NCI-H1930 (cell line): ENCODE results near the gene ACAD10.
A peak's percentile ranks its signal among the peaks of the same experiment; 100 is the strongest.
"Not testable (repeated sequence)": the region's sequence is repeated elsewhere in the genome, so short reads cannot be mapped to it uniquely, and the experiment has no call there.

Experiments
- DNase-seq, 2 experiments: peaks; one replicate each; lab custom pipeline; 2025; lab: John Stamatoyannopoulos, UW

Gene ACAD10

GRCh38 chr12:111753144-111753881 is 67.5 kb downstream of the ACAD10 start:
- peak in 1 of 2 experiments; percentile 27 for DNase-seq

- DNase-seq = no peak
Measured at GRCh38 chr12:111754671-111755070, 68.8 kb downstream of the ACAD10 start.

GRCh38 chr12:111756196-111756595 is 70.3 kb downstream of the ACAD10 start:
- no peak for DNase-seq

GRCh38 chr12:111756681-111757080 is 70.8 kb downstream of the ACAD10 start:
- DNase-seq = no peak

GRCh38 chr12:111757361-111758119 is 71.7 kb downstream of the ACAD10 start:
- DNase-seq = no peak

GRCh38 chr12:111758120-111758561 is 72.3 kb downstream of the ACAD10 start:
- no peak for DNase-seq

- DNase-seq = no peak
Measured at GRCh38 chr12:111759271-111759670, 73.4 kb downstream of the ACAD10 start.

- no peak for DNase-seq
Measured at GRCh38 chr12:111759991-111760390, 74.1 kb downstream of the ACAD10 start.

- DNase-seq = no peak
Measured at GRCh38 chr12:111761099-111761498, 75.2 kb downstream of the ACAD10 start.

GRCh38 chr12:111761706-111762105 is 75.9 kb downstream of the ACAD10 start:
- DNase-seq = no peak

- DNase-seq = not testable (repeated sequence)
Measured at GRCh38 chr12:111763552-111763951, 77.7 kb downstream of the ACAD10 start.

- DNase-seq = no peak
Measured at GRCh38 chr12:111764120-111764821, 78.4 kb downstream of the ACAD10 start.

GRCh38 chr12:111766608-111767361 is 80.9 kb downstream of the ACAD10 start, which contains the start of gene ALDH2:
ALDH2 (plus strand) TSS chr12:111766933; CDS start chr12:111766983, 50 bp downstream.
- DNase-seq = peak; percentile 67 to 78

GRCh38 chr12:111767362-111768158 is 81.7 kb downstream of the ACAD10 start:
- no peak for DNase-seq

GRCh38 chr12:111768159-111768895 is 82.5 kb downstream of the ACAD10 start:
- no peak for DNase-seq

GRCh38 chr12:111769599-111769998 is 83.7 kb downstream of the ACAD10 start:
- no peak for DNase-seq

GRCh38 chr12:111773801-111774551 is 88.1 kb downstream of the ACAD10 start:
- DNase-seq = no peak

- DNase-seq = no peak
Measured at GRCh38 chr12:111775205-111776193, 89.6 kb downstream of the ACAD10 start.
